ENCODE results near the gene RRM1.
"Not testable (repeated sequence)": the region's sequence is repeated elsewhere in the genome, so short reads cannot be mapped to it uniquely, and the experiment has no call there.

RRM1 gene

GRCh38 chr11:4094348-4095291, at the start of gene RRM1:
TSS of gene RRM1 (plus strand) at chr11:4094799. CDS start at chr11:4095013, 214 bp downstream.
- DNase-seq = peak; percentile 91

GRCh38 chr11:4044976-4045646, 49.5 kb upstream of the RRM1 start:
- no peak for DNase-seq

- no peak for DNase-seq
These were observed 46.3 kb upstream of the RRM1 start for GRCh38 chr11:4048340-4048739.

GRCh38 chr11:4049006-4049405, 45.6 kb upstream of the RRM1 start:
- DNase-seq = no peak

GRCh38 chr11:4050138-4050537, 44.5 kb upstream of the RRM1 start:
- no peak for DNase-seq

GRCh38 chr11:4053200-4053599, 41.4 kb upstream of the RRM1 start:
- DNase-seq = not testable (repeated sequence)

- DNase-seq = no peak
These were observed 40.0 kb upstream of the RRM1 start for GRCh38 chr11:4054643-4055042.

- no peak for DNase-seq
These were observed 35.2 kb upstream of the RRM1 start for GRCh38 chr11:4059424-4059823.

- no peak for DNase-seq
These were observed 34.2 kb upstream of the RRM1 start for GRCh38 chr11:4060182-4060923.

- DNase-seq = no peak
These were observed 32.9 kb upstream of the RRM1 start for GRCh38 chr11:4061700-4062099.

- no peak for DNase-seq
These were observed 31.3 kb upstream of the RRM1 start for GRCh38 chr11:4063348-4063747.

GRCh38 chr11:4064278-4064955, 30.2 kb upstream of the RRM1 start:
- no peak for DNase-seq

- no peak for DNase-seq
These were observed 29.5 kb upstream of the RRM1 start for GRCh38 chr11:4065086-4065485.

- no peak for DNase-seq
These were observed 28.8 kb upstream of the RRM1 start for GRCh38 chr11:4065601-4066377.

- DNase-seq = no peak
These were observed 27.7 kb upstream of the RRM1 start for GRCh38 chr11:4066910-4067309.

- DNase-seq = no peak
These were observed 25.6 kb upstream of the RRM1 start for GRCh38 chr11:4068962-4069361.

GRCh38 chr11:4071325-4071724, 23.3 kb upstream of the RRM1 start:
- no peak for DNase-seq

- no peak for DNase-seq
These were observed 22.7 kb upstream of the RRM1 start for GRCh38 chr11:4071914-4072313.

GRCh38 chr11:4072668-4073285, 21.8 kb upstream of the RRM1 start:
- no peak for DNase-seq

- DNase-seq = no peak
These were observed 20.3 kb upstream of the RRM1 start for GRCh38 chr11:4074266-4074665.

- no peak for DNase-seq
These were observed 17.8 kb upstream of the RRM1 start for GRCh38 chr11:4076774-4077173.

GRCh38 chr11:4083198-4083597, 11.4 kb upstream of the RRM1 start:
- DNase-seq = no peak

Measured in activated CD4-positive, CD25-positive, alpha-beta regulatory T cell treated with anti-CD3 and anti-CD28 coated beads, Interleukin-2, amount 50 U/mL, for 72 hours (primary cell).